DOHH2 (cell line): ENCODE results near the gene GRPR.

Experiments
- CTCF ChIP-seq: fragments of 200-600 bp; sonication (generic); IDR thresholded peaks from one replicate; pipeline ENCODE4 v1.5.1; 2014; ENCODE audit warnings: antibody characterized with exemption, mild to moderate bottlenecking, low read depth, low read length; ENCODE audit not compliant: poor library complexity, severe bottlenecking
- EZH2phosphoT487 ChIP-seq: fragments of 200-600 bp; sonication (generic); IDR thresholded peaks from 2 replicates; pipeline ENCODE4 v1.6.1; 2017; ENCODE audit warnings: borderline replicate concordance, mild to moderate bottlenecking, antibody characterized with exemption, low read length, moderate library complexity, mixed read lengths

- TF ChIP-seq CTCF (no peak), EZH2phosphoT487 (no peak)
Measured at GRCh38 chrX:16120431-16120830, 2.9 kb upstream of the GRPR start.
